WTC11 (cell line): ENCODE results near the gene MED23. TPM values are rescaled to one million over a fixed set of nuclear protein-coding genes. Genes with fewer than 3 reads are reported as not detected.

Source experiments
- ATAC-seq: fragments of 200-7000 bp; cut with Tn5 transposase; 2 replicates; pipeline ENCODE4 v1.10.0; 2021; ENCODE audit warnings: mild to moderate bottlenecking, moderate library complexity
- CTCF ChIA-PET: fragments of 300-600 bp; sonication (Branson Sonifier 250); formaldehyde crosslinking; loops from one replicate; lab custom pipeline; 2021; ENCODE audit warnings: antibody characterized with exemption; lab: Charles Lee
- POLR2A ChIA-PET: fragments of 350-600 bp; sonication (Branson Sonifier 250); formaldehyde crosslinking; loops from one replicate; lab custom pipeline; 2021; ENCODE audit warnings: antibody characterized with exemption; lab: Charles Lee
- DNase-seq: peaks from one replicate; pipeline ENCODE4 v3.0.0; 2021; ENCODE audit warnings: low spot score
- H3K27ac Mint-ChIP-seq: 2 replicates; pipeline ENCODE4 v1.8.0; 2021; ENCODE audit warnings: mixed read lengths
- H3K27me3 Mint-ChIP-seq: 2 replicates; pipeline ENCODE4 v1.8.0; 2021; ENCODE audit warnings: low read depth, mild to moderate bottlenecking, moderate library complexity, mixed read lengths
- H3K36me3 Mint-ChIP-seq: 2 replicates; pipeline ENCODE4 v1.8.0; 2021; ENCODE audit warnings: mixed read lengths
- H3K4me1 Mint-ChIP-seq: 2 replicates; pipeline ENCODE4 v1.8.0; 2022; ENCODE audit warnings: mixed read lengths
- H3K4me3 Mint-ChIP-seq: 2 replicates; pipeline ENCODE4 v1.8.0; 2021; ENCODE audit warnings: mild to moderate bottlenecking, moderate library complexity, mixed read lengths
- H3K9me3 Mint-ChIP-seq: 2 replicates; pipeline ENCODE4 v1.8.0; 2021; ENCODE audit warnings: mixed read lengths
- AR ChIP-seq: fragments of 250-450 bp; sonication (Bioruptor Pico); IDR thresholded peaks from 2 replicates; pipeline ENCODE4 v1.9.0; 2021; ENCODE audit warnings: mild to moderate bottlenecking
- E2F5 ChIP-seq: sonication (generic); formaldehyde crosslinking; IDR thresholded peaks from 2 replicates; pipeline ENCODE4 v1.8.1; 2022; ENCODE audit warnings: mild to moderate bottlenecking, moderate library complexity, missing genetic modification reagents
- FOXK1 ChIP-seq: sonication (generic); formaldehyde crosslinking; IDR thresholded peaks from 2 replicates; pipeline ENCODE4 v1.8.0; 2022; ENCODE audit warnings: mild to moderate bottlenecking, moderate library complexity, missing genetic modification reagents
- HMGA2 ChIP-seq: fragments of 250-450 bp; sonication (Bioruptor Pico); IDR thresholded peaks from 2 replicates; pipeline ENCODE4 v1.4.0; 2021; ENCODE audit warnings: mild to moderate bottlenecking, moderate library complexity
- IRF1 ChIP-seq: sonication (generic); formaldehyde crosslinking; IDR thresholded peaks from 2 replicates; pipeline ENCODE4 v1.8.0; 2023; ENCODE audit warnings: missing genetic modification reagents
- NFYB ChIP-seq: sonication (generic); formaldehyde crosslinking; conservative IDR thresholded peaks from 2 replicates; pipeline ENCODE4 v1.8.0; 2022; ENCODE audit warnings: low read depth, missing genetic modification reagents
- NR1H2 ChIP-seq: sonication (generic); formaldehyde crosslinking; IDR thresholded peaks from 2 replicates; pipeline ENCODE4 v1.9.0; 2021; ENCODE audit warnings: mild to moderate bottlenecking, moderate library complexity, missing genetic modification reagents
- NR3C1 ChIP-seq: sonication (generic); formaldehyde crosslinking; conservative IDR thresholded peaks from 2 replicates; pipeline ENCODE4 v1.8.1; 2023; ENCODE audit warnings: low read depth, mild to moderate bottlenecking, missing genetic modification reagents
- PREB ChIP-seq: sonication (generic); formaldehyde crosslinking; IDR thresholded peaks from 2 replicates; pipeline ENCODE4 v1.8.1; 2022; ENCODE audit warnings: mild to moderate bottlenecking, missing genetic modification reagents, moderate library complexity, borderline replicate concordance
- ZMAT4 ChIP-seq: fragments of 250-450 bp; sonication (Bioruptor Pico); IDR thresholded peaks from 2 replicates; pipeline ENCODE4 v1.9.0; 2021; ENCODE audit warnings: mild to moderate bottlenecking
- ZNF121 ChIP-seq: sonication (generic); formaldehyde crosslinking; IDR thresholded peaks from 2 replicates; pipeline ENCODE4 v1.8.0; 2023; ENCODE audit warnings: missing genetic modification reagents
- ZNF219 ChIP-seq: sonication (generic); formaldehyde crosslinking; IDR thresholded peaks from 2 replicates; pipeline ENCODE4 v1.8.0; 2023; ENCODE audit warnings: missing genetic modification reagents, mild to moderate bottlenecking, borderline replicate concordance
- ZNF263 ChIP-seq: sonication (generic); formaldehyde crosslinking; IDR thresholded peaks from 2 replicates; pipeline ENCODE4 v1.8.1; 2022; ENCODE audit warnings: low read depth, mild to moderate bottlenecking, moderate library complexity, missing genetic modification reagents
- ZNF512 ChIP-seq: sonication (generic); formaldehyde crosslinking; IDR thresholded peaks from 2 replicates; pipeline ENCODE4 v1.8.1; 2022; ENCODE audit warnings: missing genetic modification reagents, borderline replicate concordance
- total RNA-seq: library from RNA; stranded (reverse); gene quantifications from 3 replicates; pipeline ENCODE4 v1.2.3, GENCODE V29; 2021
- TF ChIP-seq, protein P1 (sequence below): sonication (generic); formaldehyde crosslinking; IDR thresholded peaks from 2 replicates; pipeline ENCODE4 v1.8.1; 2023; ENCODE audit warnings: mild to moderate bottlenecking, missing genetic modification reagents, moderate library complexity
- TF ChIP-seq, protein P2 (sequence below): fragments of 250-450 bp; sonication (Bioruptor Pico); IDR thresholded peaks from 2 replicates; pipeline ENCODE4 v1.9.0; 2021; ENCODE audit warnings: mild to moderate bottlenecking, borderline replicate concordance

MED23 gene
- total RNA-seq, 1 experiment from 2014 or later: 19.0 TPM

GRCh38 chr6:131642987-131643611 lies 15.1 kb upstream of the MED23 start:
- DNase-seq (no peak), ATAC-seq (no peak)
- ChIA-PET POLR2A (no interaction called here), CTCF (no interaction called here)
- Mint-ChIP-seq H3K4me1 (no peaks in the 10 kb centered on the region), H3K9me3 (no peaks in the 10 kb centered on the region), H3K4me3 (no peak overlapping the region), H3K27me3 (peaks cover 11% of the 10 kb centered on the region), H3K27ac (no peak overlapping the region), H3K36me3 (no peaks in the 10 kb centered on the region)
- TF ChIP-seq NFYB (CRISPR knock-in tag): no peak
- TF ChIP-seq AR (CRISPR knock-in tag): no peak
- no peak for TF ChIP-seq NR3C1 (CRISPR knock-in tag)
- TF ChIP-seq, protein P1, sequence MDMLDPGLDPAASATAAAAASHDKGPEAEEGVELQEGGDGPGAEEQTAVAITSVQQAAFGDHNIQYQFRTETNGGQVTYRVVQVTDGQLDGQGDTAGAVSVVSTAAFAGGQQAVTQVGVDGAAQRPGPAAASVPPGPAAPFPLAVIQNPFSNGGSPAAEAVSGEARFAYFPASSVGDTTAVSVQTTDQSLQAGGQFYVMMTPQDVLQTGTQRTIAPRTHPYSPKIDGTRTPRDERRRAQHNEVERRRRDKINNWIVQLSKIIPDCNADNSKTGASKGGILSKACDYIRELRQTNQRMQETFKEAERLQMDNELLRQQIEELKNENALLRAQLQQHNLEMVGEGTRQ (CRISPR knock-in tag): no peak
- no peak for TF ChIP-seq HMGA2
- no peak for TF ChIP-seq ZNF263
- TF ChIP-seq NR1H2: no peak
- no peak for TF ChIP-seq ZNF121
- no peak for TF ChIP-seq PREB (CRISPR knock-in tag)
- no peak for TF ChIP-seq ZNF219 (CRISPR knock-in tag)
- TF ChIP-seq E2F5 (CRISPR knock-in tag): no peak
- no peak for TF ChIP-seq ZMAT4 (CRISPR knock-in tag)
- TF ChIP-seq, protein P2, sequence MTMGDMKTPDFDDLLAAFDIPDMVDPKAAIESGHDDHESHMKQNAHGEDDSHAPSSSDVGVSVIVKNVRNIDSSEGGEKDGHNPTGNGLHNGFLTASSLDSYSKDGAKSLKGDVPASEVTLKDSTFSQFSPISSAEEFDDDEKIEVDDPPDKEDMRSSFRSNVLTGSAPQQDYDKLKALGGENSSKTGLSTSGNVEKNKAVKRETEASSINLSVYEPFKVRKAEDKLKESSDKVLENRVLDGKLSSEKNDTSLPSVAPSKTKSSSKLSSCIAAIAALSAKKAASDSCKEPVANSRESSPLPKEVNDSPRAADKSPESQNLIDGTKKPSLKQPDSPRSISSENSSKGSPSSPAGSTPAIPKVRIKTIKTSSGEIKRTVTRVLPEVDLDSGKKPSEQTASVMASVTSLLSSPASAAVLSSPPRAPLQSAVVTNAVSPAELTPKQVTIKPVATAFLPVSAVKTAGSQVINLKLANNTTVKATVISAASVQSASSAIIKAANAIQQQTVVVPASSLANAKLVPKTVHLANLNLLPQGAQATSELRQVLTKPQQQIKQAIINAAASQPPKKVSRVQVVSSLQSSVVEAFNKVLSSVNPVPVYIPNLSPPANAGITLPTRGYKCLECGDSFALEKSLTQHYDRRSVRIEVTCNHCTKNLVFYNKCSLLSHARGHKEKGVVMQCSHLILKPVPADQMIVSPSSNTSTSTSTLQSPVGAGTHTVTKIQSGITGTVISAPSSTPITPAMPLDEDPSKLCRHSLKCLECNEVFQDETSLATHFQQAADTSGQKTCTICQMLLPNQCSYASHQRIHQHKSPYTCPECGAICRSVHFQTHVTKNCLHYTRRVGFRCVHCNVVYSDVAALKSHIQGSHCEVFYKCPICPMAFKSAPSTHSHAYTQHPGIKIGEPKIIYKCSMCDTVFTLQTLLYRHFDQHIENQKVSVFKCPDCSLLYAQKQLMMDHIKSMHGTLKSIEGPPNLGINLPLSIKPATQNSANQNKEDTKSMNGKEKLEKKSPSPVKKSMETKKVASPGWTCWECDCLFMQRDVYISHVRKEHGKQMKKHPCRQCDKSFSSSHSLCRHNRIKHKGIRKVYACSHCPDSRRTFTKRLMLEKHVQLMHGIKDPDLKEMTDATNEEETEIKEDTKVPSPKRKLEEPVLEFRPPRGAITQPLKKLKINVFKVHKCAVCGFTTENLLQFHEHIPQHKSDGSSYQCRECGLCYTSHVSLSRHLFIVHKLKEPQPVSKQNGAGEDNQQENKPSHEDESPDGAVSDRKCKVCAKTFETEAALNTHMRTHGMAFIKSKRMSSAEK: no peak
- TF ChIP-seq ZNF512 (CRISPR knock-in tag): no peak
- TF ChIP-seq IRF1 (CRISPR knock-in tag): no peak
- TF ChIP-seq FOXK1 (CRISPR knock-in tag): no peak
